WI38 (cell line): ENCODE data around the gene SELENOI.
"Not testable (repeated sequence)": the region's sequence is repeated elsewhere in the genome, so short reads cannot be mapped to it uniquely, and the experiment has no call there.

Experiments
- H3K4me3 ChIP-seq: 2 replicates; pipeline ENCODE4 v1.5.1; 2011; ENCODE audit warnings: low read depth, mild to moderate bottlenecking, control low read depth, low read length
- TF ChIP-seq, protein P1 (sequence below): IDR thresholded peaks from 2 replicates; pipeline ENCODE4 v1.5.1; 2012; ENCODE audit warnings: low read depth, mild to moderate bottlenecking, control low read depth, low read length

SELENOI gene

GRCh38 chr2:26316845-26317244, 29.1 kb upstream of the SELENOI start:
- TF ChIP-seq, protein P1, sequence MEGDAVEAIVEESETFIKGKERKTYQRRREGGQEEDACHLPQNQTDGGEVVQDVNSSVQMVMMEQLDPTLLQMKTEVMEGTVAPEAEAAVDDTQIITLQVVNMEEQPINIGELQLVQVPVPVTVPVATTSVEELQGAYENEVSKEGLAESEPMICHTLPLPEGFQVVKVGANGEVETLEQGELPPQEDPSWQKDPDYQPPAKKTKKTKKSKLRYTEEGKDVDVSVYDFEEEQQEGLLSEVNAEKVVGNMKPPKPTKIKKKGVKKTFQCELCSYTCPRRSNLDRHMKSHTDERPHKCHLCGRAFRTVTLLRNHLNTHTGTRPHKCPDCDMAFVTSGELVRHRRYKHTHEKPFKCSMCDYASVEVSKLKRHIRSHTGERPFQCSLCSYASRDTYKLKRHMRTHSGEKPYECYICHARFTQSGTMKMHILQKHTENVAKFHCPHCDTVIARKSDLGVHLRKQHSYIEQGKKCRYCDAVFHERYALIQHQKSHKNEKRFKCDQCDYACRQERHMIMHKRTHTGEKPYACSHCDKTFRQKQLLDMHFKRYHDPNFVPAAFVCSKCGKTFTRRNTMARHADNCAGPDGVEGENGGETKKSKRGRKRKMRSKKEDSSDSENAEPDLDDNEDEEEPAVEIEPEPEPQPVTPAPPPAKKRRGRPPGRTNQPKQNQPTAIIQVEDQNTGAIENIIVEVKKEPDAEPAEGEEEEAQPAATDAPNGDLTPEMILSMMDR, result no peak
- H3K4me3 ChIP-seq, result no peak overlapping the region

DNA sequence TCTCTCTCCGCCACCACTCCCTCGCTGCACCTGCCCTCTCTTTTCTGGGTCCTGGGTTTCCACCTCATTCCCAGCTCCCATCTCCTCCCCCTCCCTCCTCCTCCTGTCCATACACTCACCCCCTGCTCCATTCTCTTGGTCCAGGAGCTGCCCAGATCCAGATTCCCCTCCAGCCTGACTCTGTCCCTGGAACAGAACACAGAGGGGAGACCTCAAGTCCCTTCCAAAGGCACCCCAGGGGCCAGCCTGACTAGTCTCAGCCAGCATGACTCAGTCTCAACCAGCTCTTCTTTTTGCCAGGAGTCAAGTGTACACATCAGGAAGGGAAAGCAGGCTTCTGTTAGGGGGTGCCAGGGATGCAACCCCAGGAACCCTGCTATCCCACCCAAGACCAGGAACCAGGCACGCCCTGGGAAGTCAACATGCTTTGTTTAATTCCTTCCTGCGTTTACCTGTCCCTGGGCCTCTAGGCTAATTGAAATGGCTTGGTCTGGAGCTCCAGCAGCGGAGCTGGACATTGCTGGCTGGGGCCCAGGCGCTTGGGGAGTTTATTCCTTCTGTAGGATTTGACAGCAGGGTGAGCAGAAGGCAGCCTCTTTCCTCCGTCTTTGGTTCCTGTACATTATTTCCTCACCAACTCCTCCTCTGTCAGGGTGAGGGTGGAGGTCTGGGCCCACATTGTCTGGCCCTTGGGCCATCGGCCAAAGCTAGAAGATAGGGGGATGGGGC, 28.4 kb upstream of the SELENOI start:
- H3K4me3 ChIP-seq, result no peak overlapping the region
- TF ChIP-seq, protein P1, result no peak

GRCh38 chr2:26318950-26319349, 27.0 kb upstream of the SELENOI start:
- TF ChIP-seq, protein P1, result no peak
- no peak overlapping the region for H3K4me3 ChIP-seq

DNA sequence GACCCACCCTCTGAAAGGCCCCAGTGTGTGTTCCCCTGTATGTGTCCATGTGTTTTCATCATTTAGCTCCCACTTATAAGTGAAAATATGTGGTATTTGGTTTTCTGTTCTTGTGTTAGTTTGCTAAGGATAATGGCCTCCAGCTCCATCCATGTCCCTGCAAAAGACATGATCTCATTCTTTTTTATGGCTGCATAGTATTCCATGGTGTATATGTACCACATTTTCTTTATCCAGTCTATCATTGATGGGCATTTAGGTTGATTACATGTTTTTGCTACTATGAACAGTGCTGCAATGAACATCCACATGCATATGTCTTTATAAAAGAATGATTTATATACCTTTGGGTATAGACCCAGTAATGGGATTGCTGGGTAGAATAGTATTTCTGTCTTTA, 21.5 kb upstream of the SELENOI start:
- not testable (repeated sequence) for H3K4me3 ChIP-seq

- TF ChIP-seq, protein P1, result no peak
- no peak overlapping the region for H3K4me3 ChIP-seq
These were observed 21.0 kb upstream of the SELENOI start for GRCh38 chr2:26324903-26325302.

GRCh38 chr2:26325851-26326250, 20.1 kb upstream of the SELENOI start:
- no peak overlapping the region for H3K4me3 ChIP-seq
- TF ChIP-seq, protein P1, result no peak

DNA sequence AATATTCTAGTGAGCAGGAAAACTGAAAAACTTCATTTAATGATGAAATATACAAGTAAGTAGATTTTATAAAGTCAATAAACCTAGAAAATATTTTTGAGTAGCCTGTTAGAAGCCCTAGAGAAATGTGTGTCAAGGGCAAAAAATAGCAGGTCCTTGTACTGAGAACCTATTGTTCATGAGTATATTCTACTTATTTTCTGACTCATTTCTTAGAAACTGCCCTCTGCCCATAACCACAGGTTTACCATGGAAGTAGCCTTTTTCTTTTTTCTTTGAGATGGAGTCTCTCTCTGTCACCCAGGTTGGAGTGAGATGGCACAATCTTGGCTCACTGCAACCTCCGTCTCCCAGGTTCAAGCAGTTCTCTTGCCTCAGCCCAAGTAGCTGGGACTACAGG, 19.4 kb upstream of the SELENOI start:
- H3K4me3 ChIP-seq, result no peak overlapping the region
- TF ChIP-seq, protein P1, result no peak
